Keratinocyte (primary cell): ENCODE results near the gene PDCD1LG2.

Experiments
- CTCF ChIP-seq, 3 experiments: IDR thresholded peaks in 1 of 3; conservative IDR thresholded peaks in 1 of 3; optimal IDR thresholded peaks in 1 of 3; 2 replicates in 2 of 3; 3 replicates in 1 of 3; pipeline versions ENCODE3 to v1.5.1; 2011; ENCODE audit warnings: low read length in 3 of 3, mild to moderate bottlenecking in 3 of 3, moderate library complexity in 2 of 3, control low read depth in 1 of 3, inconsistent platforms in 1 of 3; ENCODE audit not compliant: insufficient read depth in 2 of 3; ENCODE audit errors: extremely low read depth in 1 of 3
- EZH2 ChIP-seq: IDR thresholded peaks from one replicate; pipeline ENCODE4 v1.6.1; 2012; ENCODE audit warnings: inconsistent platforms, mild to moderate bottlenecking, low read length, moderate library complexity

GRCh38 chr9:5575000-5575399 is 64.7 kb downstream of the PDCD1LG2 start:
- TF ChIP-seq CTCF (optimal IDR thresholded peaks at IDR 0.05 in 1 of 3, IDR thresholded peaks at IDR 0.05 in 1 of 3, conservative IDR thresholded peaks at IDR 0.05 in 1 of 3; ENCODE audit: extremely low read depth in 1 of 3, insufficient read depth in 2 of 3, low read length in 3 of 3), result peak in 1 of 3 experiments; percentile 35
- no peak for TF ChIP-seq EZH2
